Measurements from ENCODE around the gene PRADC1. TPM values are rescaled to one million over a fixed set of nuclear protein-coding genes. Genes with fewer than 3 reads are reported as not detected.
A peak's percentile ranks its signal among the peaks of the same experiment; 100 is the strongest.
"Not testable (repeated sequence)": the region's sequence is repeated elsewhere in the genome, so short reads cannot be mapped to it uniquely, and the experiment has no call there.

PRADC1 gene
- total and polyA plus RNA-seq, 2 donors, result 13.0 to 35.2 TPM

DNA sequence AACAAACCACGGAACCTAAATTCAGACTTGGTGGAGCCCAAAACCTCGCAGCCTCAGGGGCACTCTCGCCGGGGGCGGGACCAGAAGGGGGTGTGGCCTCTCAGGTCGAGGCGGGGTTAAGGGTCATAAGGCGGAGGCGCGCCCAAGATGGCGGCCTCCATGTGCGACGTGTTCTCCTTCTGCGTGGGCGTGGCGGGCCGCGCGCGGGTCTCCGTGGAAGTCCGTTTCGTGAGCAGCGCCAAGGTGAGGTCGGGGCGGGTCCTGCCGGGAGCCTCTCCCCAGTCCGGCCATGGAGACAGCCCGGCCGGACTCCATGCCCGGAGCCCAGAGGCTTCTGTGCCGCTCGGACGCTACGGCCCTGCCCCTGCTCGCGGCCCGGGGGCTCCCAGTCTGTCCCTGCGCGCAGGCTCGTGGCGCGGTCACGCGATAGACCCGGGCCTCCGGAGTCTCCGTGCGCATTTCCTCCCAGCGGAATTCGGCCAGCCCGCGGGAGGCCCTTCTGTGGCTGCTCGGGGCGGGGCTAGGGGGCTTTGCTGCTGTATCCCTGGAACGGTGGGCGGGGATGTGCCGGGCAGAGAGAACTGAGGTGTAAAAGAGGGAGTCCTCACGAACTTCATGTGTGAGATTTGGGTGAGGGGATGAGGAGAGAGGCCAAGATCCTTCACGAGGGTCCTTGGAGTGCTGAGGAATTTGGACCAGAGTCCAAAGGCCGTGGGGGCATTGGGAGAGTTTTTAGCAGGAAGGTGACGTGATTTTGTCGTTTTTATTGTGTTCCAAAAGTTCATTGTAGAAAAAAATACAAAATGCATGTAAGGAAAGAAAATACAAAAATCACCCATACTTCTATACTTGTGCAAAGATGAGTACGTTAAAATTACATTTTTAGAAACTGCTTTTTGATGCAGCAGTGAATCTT is 18.7 kb downstream of the PRADC1 start, which contains the start of gene SMYD5:
Gene SMYD5, plus strand, starts transcription at position 126 of the 916 bp plus-strand sequence. Its CDS starts 22 bp downstream, at position 148.
- peak; percentile 53 for DNase-seq (ENCODE audit: extremely low spot score)
- peak within 1 kb of the TSS; percentile 90 for H3K4me3 ChIP-seq (ENCODE audit: low read depth, low read length)
- under 1% methylated on average over 64 of the region's 64 CpGs for WGBS

DNA sequence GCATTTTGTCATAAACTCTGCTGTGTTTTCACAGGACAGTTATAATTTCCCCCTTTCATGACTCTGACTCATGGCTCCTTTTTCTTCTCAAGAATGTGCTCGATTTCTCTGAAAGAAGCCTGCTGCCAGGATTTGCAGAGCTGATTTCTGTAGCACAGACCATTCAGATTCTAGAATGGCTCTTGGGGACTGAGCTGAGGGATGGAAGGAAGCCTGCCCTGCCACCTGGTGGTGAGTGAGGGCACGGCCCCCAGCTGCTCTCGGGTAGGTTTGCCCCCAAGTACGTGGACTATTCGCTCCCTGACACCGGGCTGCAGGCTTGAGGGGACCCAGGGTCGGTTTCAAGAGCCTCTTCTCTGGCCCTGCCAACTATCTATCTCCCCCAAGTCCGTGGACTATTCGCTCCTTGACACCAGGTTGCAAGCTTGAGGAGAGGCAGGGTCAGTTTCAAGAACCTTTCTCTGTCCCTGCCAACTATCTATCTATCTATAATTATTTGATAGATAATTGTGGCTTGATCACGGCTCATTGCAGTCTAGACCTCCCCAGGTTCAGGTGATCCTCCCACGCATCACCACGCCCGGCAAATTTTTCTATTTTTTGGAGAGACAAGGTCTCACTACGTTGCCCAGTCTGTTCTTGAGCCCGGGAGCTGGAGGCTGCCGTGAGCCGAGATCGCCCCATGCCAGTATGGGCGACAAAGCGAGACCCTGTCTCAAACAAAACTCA is 20.4 kb downstream of the PRADC1 start:
- WGBS, result 56% methylated on average over 20 of the region's 20 CpGs

More for the DNA sequence above, 18.7 kb downstream of the PRADC1 start, which contains the start of gene SMYD5:
- Histone ChIP-seq H3K4me1 (ENCODE audit: insufficient read depth) (no peaks in the 10 kb centered on the region), H3K27ac (ENCODE audit: low read depth) (peak within 1 kb of the TSS; percentile 48), H3K36me3 (ENCODE audit: insufficient read depth) (no peaks in the 10 kb centered on the region)

DNA sequence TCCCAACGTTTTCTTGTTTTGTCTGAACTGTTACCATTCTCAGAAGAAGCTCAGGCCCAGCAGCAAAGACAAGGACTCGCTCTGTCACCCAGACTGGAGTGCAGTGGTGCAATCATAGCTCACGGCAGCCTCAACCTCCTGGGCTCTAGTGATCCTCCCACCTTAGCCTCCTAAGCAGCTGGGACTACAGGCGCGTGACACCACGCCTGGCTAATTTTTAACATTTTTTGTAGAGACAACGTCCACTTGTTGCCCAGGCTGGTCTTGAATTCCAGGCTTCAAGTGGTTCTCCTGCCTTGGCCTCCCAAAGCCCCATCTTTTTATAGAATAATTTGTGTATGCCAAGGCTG is 21.0 kb downstream of the PRADC1 start:
- 74% methylated on average over 7 of the region's 7 CpGs for WGBS
- no peak overlapping the region for H3K4me3 ChIP-seq (ENCODE audit: low read depth, low read length)
- no peak overlapping the region for H3K27ac ChIP-seq (ENCODE audit: low read depth)
- H3K36me3 ChIP-seq (ENCODE audit: insufficient read depth), result no peaks in the 10 kb centered on the region
- no peak for DNase-seq (ENCODE audit: extremely low spot score)
- no peaks in the 10 kb centered on the region for H3K4me1 ChIP-seq (ENCODE audit: insufficient read depth)

More for the DNA sequence above, 20.4 kb downstream of the PRADC1 start:
- Histone ChIP-seq H3K4me1 (ENCODE audit: insufficient read depth) (no peaks in the 10 kb centered on the region), H3K36me3 (ENCODE audit: insufficient read depth) (no peaks in the 10 kb centered on the region), H3K4me3 (ENCODE audit: low read depth, low read length) (no peak overlapping the region), H3K27ac (ENCODE audit: low read depth) (no peak overlapping the region)
- no peak for DNase-seq (ENCODE audit: extremely low spot score)

DNA sequence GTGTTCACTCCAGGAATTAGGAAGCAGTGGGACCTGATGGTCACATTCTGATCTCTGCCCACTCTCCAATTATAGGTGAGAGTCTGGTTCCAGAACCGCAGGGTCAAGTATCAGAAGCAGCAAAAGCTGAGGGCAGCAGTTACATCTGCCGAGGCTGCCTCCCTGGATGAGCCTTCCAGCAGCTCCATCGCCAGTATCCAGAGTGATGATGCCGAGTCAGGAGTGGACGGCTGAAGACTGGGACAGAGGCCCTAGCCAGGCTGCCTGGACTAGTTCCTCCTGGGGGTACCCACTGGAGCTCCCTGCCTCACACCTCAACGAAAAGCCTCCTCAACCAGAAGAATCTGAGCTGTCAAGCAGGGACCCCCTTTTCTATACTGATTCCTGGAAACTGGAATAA is 22.3 kb downstream of the PRADC1 start:
- Histone ChIP-seq H3K4me1 (ENCODE audit: insufficient read depth) (no peaks in the 10 kb centered on the region), H3K4me3 (ENCODE audit: low read depth, low read length) (no peak overlapping the region), H3K36me3 (ENCODE audit: insufficient read depth) (no peaks in the 10 kb centered on the region), H3K27ac (ENCODE audit: low read depth) (no peak overlapping the region)
- DNase-seq (ENCODE audit: extremely low spot score), result no peak
- 88% methylated on average over 6 of the region's 6 CpGs for WGBS

DNA sequence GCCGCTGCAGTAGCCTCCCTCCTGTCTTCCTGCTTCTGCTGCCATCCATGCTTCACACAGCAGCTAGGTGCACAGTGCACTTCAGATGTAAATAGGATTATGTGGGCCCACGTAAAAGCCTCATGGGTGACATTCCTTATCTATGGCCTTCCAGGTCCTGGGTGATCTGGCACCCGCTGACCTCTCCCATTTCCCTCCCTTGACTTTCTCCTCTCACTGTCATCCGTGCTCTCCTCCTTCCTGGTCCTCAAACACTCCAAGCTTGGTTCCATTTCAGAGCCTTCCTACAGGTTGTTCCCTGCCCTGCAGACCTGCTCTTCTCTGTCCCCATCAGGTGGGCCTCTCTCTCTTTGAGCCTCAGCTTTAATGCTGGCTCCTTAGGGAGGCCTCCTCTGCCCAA is 23.0 kb downstream of the PRADC1 start:
- DNase-seq (ENCODE audit: extremely low spot score), result no peak
- Histone ChIP-seq H3K4me1 (ENCODE audit: insufficient read depth) (no peaks in the 10 kb centered on the region), H3K4me3 (ENCODE audit: low read depth, low read length) (no peak overlapping the region), H3K36me3 (ENCODE audit: insufficient read depth) (no peaks in the 10 kb centered on the region), H3K27ac (ENCODE audit: low read depth) (no peak overlapping the region)
- WGBS, result 68% methylated on average over 4 of the region's 4 CpGs

DNA sequence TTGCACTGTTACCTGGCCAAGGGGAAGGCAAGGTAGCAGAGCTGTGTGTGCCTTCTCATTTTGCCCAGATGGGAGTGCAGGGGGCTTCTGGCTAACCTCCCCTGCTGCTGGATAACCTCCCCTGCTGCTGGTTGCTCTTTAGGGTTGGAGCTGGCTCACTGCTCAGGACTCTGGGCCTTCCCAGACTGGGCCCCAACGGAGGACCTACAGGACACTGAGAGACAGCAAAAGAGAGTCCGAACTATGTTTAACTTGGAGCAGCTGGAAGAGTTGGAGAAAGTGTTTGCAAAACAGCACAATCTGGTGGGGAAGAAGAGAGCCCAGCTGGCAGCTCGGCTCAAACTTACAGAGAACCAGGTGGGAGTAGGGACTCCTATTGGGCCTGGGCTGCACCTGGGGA is 24.8 kb downstream of the PRADC1 start:
- H3K4me3 ChIP-seq (ENCODE audit: low read depth, low read length), result no peak overlapping the region
- DNase-seq (ENCODE audit: extremely low spot score), result no peak
- no peaks in the 10 kb centered on the region for H3K36me3 ChIP-seq (ENCODE audit: insufficient read depth)
- WGBS, result 52% methylated on average over 3 of the region's 3 CpGs
- no peak overlapping the region for H3K27ac ChIP-seq (ENCODE audit: low read depth)
- no peaks in the 10 kb centered on the region for H3K4me1 ChIP-seq (ENCODE audit: insufficient read depth)

DNA sequence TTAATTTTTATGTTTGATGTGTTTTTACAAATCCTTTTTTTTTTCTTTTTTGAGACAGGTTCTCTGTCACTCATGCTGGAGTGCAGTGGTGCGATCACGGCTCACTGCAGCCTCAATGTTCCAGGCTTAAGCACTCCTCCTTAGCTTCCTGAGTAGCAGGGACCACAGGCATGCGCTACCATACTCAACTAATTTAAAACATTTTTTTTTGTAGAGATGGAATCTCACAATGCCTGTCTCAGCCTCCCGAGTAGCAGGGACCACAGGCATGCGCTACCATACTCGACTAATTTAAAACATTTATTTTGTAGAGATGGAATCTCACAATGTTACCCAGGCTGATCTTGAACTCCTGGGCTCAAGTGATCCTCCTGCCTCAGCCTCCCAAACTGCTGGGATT is 27.4 kb downstream of the PRADC1 start:
- Histone ChIP-seq H3K4me3 (ENCODE audit: low read depth, low read length) (no peak overlapping the region), H3K36me3 (ENCODE audit: insufficient read depth) (no peaks in the 10 kb centered on the region), H3K27ac (ENCODE audit: low read depth) (no peak overlapping the region), H3K4me1 (ENCODE audit: insufficient read depth) (peaks cover 2% of the 10 kb centered on the region)
- DNase-seq (ENCODE audit: extremely low spot score), result no peak
- WGBS, result 82% methylated on average over 6 of the region's 6 CpGs

DNA sequence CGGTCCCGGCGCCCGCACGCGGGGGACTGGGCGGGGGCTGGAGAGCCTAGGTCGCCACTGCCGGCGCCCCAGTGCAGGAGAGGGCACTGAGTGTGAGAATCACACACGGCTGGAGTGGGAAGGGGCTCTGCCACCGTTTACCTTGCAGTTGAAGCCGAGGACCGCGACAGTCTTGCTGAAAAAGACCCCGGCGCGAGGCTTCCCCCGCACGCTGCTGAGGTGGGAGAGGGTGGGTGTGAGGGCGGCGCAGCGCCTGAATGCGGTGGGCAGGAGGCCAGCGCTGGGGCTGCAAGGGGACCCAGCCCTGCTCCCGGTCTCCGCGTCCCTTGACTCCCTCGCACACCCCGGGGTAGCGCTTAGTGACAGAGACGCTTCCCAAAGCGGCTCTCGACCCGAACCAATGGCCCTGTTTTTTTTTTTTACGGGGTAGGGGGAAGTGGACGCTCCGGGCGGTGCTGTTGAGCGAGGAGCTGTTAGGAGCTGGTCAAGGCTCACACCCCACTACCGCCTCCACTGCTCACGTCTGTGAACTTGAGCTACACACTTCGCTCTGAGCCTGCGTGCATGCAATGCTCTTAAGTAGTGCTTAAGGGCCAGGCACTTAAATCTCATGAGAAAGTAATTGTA is 29.9 kb downstream of the PRADC1 start:
- Histone ChIP-seq H3K27ac (ENCODE audit: low read depth) (no peak overlapping the region), H3K4me1 (ENCODE audit: insufficient read depth) (peaks cover 2% of the 10 kb centered on the region), H3K36me3 (ENCODE audit: insufficient read depth) (no peaks in the 10 kb centered on the region), H3K4me3 (ENCODE audit: low read depth, low read length) (peak overlapping the region; percentile 32)
- DNase-seq (ENCODE audit: extremely low spot score), result no peak
- WGBS, result 4% methylated on average over 44 of the region's 44 CpGs

DNA sequence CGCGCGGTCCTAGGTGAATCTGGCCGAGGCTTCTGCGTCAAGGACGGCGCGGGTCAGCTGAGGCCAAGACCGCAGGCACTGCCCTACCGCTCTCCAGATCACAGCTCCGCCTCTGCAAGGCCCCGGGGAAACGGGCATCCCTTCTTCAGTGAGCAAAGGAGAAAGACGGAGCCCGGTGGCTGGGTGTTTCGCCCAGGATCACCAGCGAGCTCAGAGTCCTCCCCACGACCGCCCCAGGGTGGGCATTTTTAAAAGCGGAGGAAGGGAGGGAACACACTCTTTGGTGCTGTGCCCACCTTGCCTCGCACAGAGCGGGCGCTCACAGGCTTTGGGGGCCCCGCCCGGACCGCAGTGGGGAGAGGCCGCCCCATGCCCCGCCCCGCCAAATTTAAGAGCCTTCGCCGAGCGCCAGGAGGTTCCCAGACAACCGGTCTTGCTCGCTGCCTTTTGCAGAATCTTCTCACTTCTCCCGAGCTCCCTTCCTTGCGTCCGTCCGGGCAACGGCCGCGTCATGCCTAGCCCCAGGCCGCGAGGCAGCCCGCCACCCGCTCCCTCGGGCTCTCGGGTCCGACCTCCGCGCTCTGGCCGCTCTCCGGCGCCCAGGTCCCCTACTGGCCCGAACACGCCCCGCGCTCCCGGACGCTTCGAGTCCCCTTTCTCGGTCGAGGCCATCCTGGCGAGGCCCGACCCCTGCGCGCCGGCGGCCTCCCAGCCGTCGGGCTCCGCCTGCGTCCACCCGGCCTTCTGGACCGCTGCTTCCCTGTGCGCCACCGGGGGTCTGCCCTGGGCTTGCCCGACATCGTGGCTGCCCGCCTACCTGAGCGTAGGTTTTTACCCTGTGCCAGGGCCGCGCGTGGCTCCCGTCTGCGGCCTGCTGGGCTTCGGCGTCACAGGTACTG is 30.6 kb downstream of the PRADC1 start, which contains the start of gene NOTO:
Gene NOTO, plus strand, starts transcription at position 419 of the 899 bp plus-strand sequence. Its CDS starts 93 bp downstream, at position 512.
- peak within 1 kb of the TSS; percentile 32 for H3K4me3 ChIP-seq (ENCODE audit: low read depth, low read length)
- H3K4me1 ChIP-seq (ENCODE audit: insufficient read depth), result peaks cover 2% of the 10 kb centered on the region

DNA sequence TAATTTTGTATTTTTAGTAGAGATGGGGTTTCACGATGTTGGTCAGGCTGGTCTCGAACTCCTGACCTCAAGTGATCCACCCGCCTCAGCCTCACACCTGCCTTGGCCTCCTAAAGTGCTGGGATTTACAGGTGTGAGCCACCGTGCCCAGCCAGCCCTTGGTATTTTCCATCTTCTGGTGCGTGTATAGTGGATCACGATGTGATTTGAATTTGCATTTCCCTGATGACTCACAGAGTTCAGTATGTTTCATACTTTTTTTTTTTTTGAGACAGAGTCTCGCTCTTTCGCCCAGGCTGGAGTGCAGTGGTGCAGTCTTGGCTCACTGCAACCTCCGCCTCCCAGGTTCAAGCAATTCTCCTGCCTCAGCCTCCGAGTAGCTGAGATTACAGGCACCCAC is 32.8 kb downstream of the PRADC1 start:
- H3K36me3 ChIP-seq (ENCODE audit: insufficient read depth); H3K27ac ChIP-seq (ENCODE audit: low read depth); H3K4me1 ChIP-seq (ENCODE audit: insufficient read depth); DNase-seq (ENCODE audit: extremely low spot score); H3K4me3 ChIP-seq (ENCODE audit: low read depth, low read length): not testable (repeated sequence)
- WGBS, result 82% methylated on average over 10 of the region's 10 CpGs

More for the DNA sequence above, 30.6 kb downstream of the PRADC1 start, which contains the start of gene NOTO:
- Histone ChIP-seq H3K27ac (ENCODE audit: low read depth) (no peak within 1 kb of the TSS), H3K36me3 (ENCODE audit: insufficient read depth) (no peaks in the 10 kb centered on the region)
- DNase-seq (ENCODE audit: extremely low spot score), result no peak
- 2% methylated on average over 87 of the region's 87 CpGs for WGBS

DNA sequence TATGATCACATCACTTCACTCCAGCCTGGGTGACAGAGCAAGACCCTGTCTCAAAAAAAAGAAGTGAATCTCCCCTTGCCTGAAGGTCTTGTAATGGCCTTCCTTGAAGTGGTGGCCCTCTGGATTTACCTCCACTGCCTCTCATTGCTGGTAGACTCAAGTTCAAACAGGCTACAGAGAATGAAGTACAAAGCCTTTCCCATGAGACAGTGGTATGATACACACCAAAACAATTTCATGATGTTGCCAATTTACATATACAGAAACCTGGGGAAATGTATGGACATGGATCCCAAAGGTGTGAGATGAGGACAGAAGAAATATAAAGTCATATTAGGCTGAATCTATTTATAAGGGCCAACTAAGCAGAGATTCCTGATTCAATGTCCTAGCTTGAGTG is 35.5 kb downstream of the PRADC1 start:
- no peak for DNase-seq (ENCODE audit: extremely low spot score)
- Histone ChIP-seq H3K27ac (ENCODE audit: low read depth) (no peak overlapping the region), H3K36me3 (ENCODE audit: insufficient read depth) (no peaks in the 10 kb centered on the region), H3K4me1 (ENCODE audit: insufficient read depth) (no peaks in the 10 kb centered on the region), H3K4me3 (ENCODE audit: low read depth, low read length) (no peak overlapping the region)

DNA sequence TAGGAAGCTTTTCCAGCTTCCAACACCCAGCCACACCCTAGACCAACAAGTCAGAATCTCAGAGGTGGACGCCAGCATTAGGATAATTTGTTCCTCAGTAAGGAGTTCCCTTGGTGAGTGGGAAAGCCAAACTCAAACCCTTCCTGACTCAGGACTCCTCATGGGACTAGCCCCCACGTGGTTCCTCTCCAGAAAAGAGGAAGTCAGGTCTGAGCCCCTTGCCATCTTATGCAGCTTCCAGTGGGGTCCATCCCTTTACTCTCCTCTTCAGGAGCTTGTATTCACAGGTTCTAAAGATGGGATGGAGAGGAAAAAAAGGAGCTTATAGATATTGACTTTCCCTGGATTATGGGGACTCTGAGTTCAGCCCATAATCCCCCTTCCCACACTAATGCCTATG is 45.5 kb downstream of the PRADC1 start:
- Histone ChIP-seq H3K4me1 (ENCODE audit: insufficient read depth) (no peaks in the 10 kb centered on the region), H3K4me3 (ENCODE audit: low read depth, low read length) (no peak overlapping the region), H3K27ac (ENCODE audit: low read depth) (no peak overlapping the region), H3K36me3 (ENCODE audit: insufficient read depth) (no peaks in the 10 kb centered on the region)
- no peak for DNase-seq (ENCODE audit: extremely low spot score)
- WGBS, result 47% methylated on average over 2 of the region's 2 CpGs

DNA sequence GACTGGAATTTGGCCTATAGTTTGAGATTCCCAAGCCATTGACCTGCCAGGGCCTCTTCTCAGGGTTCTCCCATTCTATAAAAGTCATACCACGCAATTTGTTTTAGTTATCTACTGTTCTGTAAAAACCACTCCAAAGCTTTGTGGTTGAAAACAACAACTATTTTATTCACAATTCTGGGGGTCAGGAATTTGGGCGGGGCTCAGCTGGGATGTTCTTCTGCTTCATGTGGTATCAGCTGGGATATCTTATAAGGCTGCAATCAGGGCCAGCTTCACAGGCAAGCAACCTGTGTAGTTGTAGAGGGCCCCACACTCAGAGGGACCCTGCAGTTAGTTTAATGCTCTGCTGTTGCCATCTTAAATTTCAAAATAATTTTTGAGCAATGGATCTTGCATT is 47.1 kb downstream of the PRADC1 start:
- WGBS, result 82% methylated on average over 2 of the region's 2 CpGs
- Histone ChIP-seq H3K4me1 (ENCODE audit: insufficient read depth) (no peaks in the 10 kb centered on the region), H3K4me3 (ENCODE audit: low read depth, low read length) (no peak overlapping the region), H3K27ac (ENCODE audit: low read depth) (no peak overlapping the region), H3K36me3 (ENCODE audit: insufficient read depth) (no peaks in the 10 kb centered on the region)
- DNase-seq (ENCODE audit: extremely low spot score), result no peak

Measured in urinary bladder (tissue), 4 donors.